Nephron progenitor cell (in vitro differentiated cells): ENCODE data around the gene CD8B.
A peak's percentile ranks its signal among the peaks of the same experiment; 100 is the strongest.

Experiments used
- DNase-seq: peaks from one replicate; pipeline ENCODE4 v3.0.0; 2021
- H3K27ac Mint-ChIP-seq: 2 replicates; pipeline ENCODE4 v1.8.0; 2021; ENCODE audit warnings: mild to moderate bottlenecking, moderate library complexity, mixed read lengths
- H3K27me3 Mint-ChIP-seq: 2 replicates; pipeline ENCODE4 v1.8.0; 2021; ENCODE audit warnings: mild to moderate bottlenecking, low read depth, mixed read lengths; ENCODE audit not compliant: poor library complexity
- H3K36me3 Mint-ChIP-seq: 2 replicates; pipeline ENCODE4 v1.8.0; 2021; ENCODE audit warnings: low read depth, mixed read lengths
- H3K4me1 Mint-ChIP-seq: 2 replicates; pipeline ENCODE4 v1.8.0; 2021; ENCODE audit warnings: mixed read lengths
- H3K4me3 Mint-ChIP-seq: 2 replicates; pipeline ENCODE4 v1.8.0; 2021; ENCODE audit warnings: mild to moderate bottlenecking, moderate library complexity, mixed read lengths
- H3K9me3 Mint-ChIP-seq: 2 replicates; pipeline ENCODE4 v1.8.0; 2021; ENCODE audit warnings: mild to moderate bottlenecking, moderate library complexity, mixed read lengths
- TF ChIP-seq, protein P1 (sequence below): fragments of 200-600 bp; sonication (generic); IDR thresholded peaks from 2 replicates; pipeline ENCODE4 v1.5.0; 2021; ENCODE audit warnings: antibody characterized with exemption

CD8B gene

GRCh38 chr2:86832334-86833096, 29.2 kb downstream of the CD8B start:
- peaks cover 25% of the 10 kb centered on the region for H3K4me1 Mint-ChIP-seq
- H3K27me3 Mint-ChIP-seq: no peaks in the 10 kb centered on the region
- no peaks in the 10 kb centered on the region for H3K36me3 Mint-ChIP-seq
- H3K4me3 Mint-ChIP-seq: no peak overlapping the region
- DNase-seq: no peak
- no peaks in the 10 kb centered on the region for H3K9me3 Mint-ChIP-seq
- TF ChIP-seq, protein P1, sequence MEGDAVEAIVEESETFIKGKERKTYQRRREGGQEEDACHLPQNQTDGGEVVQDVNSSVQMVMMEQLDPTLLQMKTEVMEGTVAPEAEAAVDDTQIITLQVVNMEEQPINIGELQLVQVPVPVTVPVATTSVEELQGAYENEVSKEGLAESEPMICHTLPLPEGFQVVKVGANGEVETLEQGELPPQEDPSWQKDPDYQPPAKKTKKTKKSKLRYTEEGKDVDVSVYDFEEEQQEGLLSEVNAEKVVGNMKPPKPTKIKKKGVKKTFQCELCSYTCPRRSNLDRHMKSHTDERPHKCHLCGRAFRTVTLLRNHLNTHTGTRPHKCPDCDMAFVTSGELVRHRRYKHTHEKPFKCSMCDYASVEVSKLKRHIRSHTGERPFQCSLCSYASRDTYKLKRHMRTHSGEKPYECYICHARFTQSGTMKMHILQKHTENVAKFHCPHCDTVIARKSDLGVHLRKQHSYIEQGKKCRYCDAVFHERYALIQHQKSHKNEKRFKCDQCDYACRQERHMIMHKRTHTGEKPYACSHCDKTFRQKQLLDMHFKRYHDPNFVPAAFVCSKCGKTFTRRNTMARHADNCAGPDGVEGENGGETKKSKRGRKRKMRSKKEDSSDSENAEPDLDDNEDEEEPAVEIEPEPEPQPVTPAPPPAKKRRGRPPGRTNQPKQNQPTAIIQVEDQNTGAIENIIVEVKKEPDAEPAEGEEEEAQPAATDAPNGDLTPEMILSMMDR: no peak
- no peak overlapping the region for H3K27ac Mint-ChIP-seq

GRCh38 chr2:86831537-86831936, 30.1 kb downstream of the CD8B start:
- no peak for DNase-seq
- Mint-ChIP-seq H3K27me3 (no peaks in the 10 kb centered on the region), H3K4me1 (peaks cover 18% of the 10 kb centered on the region), H3K36me3 (no peaks in the 10 kb centered on the region), H3K9me3 (no peaks in the 10 kb centered on the region), H3K4me3 (no peak overlapping the region), H3K27ac (peak overlapping the region; percentile 15)
- TF ChIP-seq, protein P1: no peak

GRCh38 chr2:86826951-86827350, 34.7 kb downstream of the CD8B start:
- no peak for DNase-seq
- TF ChIP-seq, protein P1: no peak
- H3K27me3 Mint-ChIP-seq: peaks cover 5% of the 10 kb centered on the region
- peaks cover 31% of the 10 kb centered on the region for H3K4me1 Mint-ChIP-seq
- no peak overlapping the region for H3K4me3 Mint-ChIP-seq
- peaks cover 11% of the 10 kb centered on the region for H3K9me3 Mint-ChIP-seq
- no peak overlapping the region for H3K27ac Mint-ChIP-seq
- peaks cover 8% of the 10 kb centered on the region for H3K36me3 Mint-ChIP-seq

DNA sequence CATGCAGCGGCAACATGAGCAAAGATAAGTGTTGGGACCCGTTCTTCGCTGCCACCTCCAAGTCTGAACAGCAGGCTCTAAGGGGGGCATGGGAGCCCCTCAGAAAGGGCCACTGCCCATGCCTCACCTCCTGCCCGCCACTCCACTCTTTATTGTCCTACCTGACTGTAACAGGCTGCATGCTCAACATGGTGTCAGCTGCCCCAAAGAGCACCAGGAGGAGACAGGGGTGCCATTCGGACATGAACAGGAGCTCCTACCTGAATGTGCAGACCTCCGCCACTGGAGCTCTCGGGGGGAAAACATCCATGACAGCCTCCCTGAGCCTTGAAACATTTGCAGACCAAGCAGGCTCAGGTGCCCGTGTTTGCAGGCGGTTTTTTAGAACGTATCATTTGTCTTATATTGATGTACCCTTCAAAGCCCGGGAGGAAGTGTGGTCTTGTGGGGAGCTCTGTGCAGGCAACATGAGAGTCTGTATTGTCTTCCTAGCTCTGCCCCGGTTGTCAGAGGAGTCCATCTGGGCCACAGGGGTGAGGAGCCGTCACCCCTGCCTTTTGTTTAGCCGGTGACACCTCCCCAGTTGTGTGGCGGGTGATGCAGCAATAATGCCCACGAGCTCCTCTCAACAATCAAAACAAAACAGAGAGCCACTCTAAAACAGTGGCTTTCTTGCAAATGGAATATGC, 35.8 kb downstream of the CD8B start:
- peaks cover 5% of the 10 kb centered on the region for H3K27me3 Mint-ChIP-seq
- TF ChIP-seq, protein P1: no peak
- H3K27ac Mint-ChIP-seq: no peak overlapping the region
- peaks cover 11% of the 10 kb centered on the region for H3K36me3 Mint-ChIP-seq
- H3K4me1 Mint-ChIP-seq: peaks cover 27% of the 10 kb centered on the region
- H3K4me3 Mint-ChIP-seq: no peak overlapping the region
- no peak for DNase-seq
- peaks cover 16% of the 10 kb centered on the region for H3K9me3 Mint-ChIP-seq

- Mint-ChIP-seq H3K36me3 (peaks cover 11% of the 10 kb centered on the region), H3K4me3 (no peak overlapping the region), H3K4me1 (peaks cover 27% of the 10 kb centered on the region), H3K9me3 (peaks cover 16% of the 10 kb centered on the region), H3K27me3 (peaks cover 6% of the 10 kb centered on the region), H3K27ac (no peak overlapping the region)
- no peak for DNase-seq
- TF ChIP-seq, protein P1: no peak
Measured at GRCh38 chr2:86825036-86825692, 36.5 kb downstream of the CD8B start.
